ENCODE results near the gene GNB1L.

GNB1L gene

GRCh38 chr22:19802894-19803735 lies 51.6 kb downstream of the GNB1L start:
- Histone ChIP-seq H3K9ac (ENCODE audit: insufficient read length) (no peak overlapping the region), H3K4me3 (no peak overlapping the region), H3K36me3 (ENCODE audit: insufficient read depth, low read length) (no peaks in the 10 kb centered on the region), H3K9me3 (ENCODE audit: low read depth, low read length) (no peaks in the 10 kb centered on the region), H3K27ac (no peak overlapping the region)
- TF ChIP-seq POLR2AphosphoS5 (IDR thresholded peaks at IDR 0.05; ENCODE audit: borderline replicate concordance, low read depth, low read length) (no peak), EZH2 (IDR thresholded peaks at IDR 0.05) (no peak), FOXP2 (optimal IDR thresholded peaks at IDR 0.05; ENCODE audit: control extremely low read depth, extremely low read length, insufficient read depth) (no peak)
- DNase-seq (ENCODE audit: low read depth, low spot score), result no peak

- Histone ChIP-seq H3K9me3 (ENCODE audit: low read depth, low read length) (no peaks in the 10 kb centered on the region), H3K27ac (no peak overlapping the region), H3K9ac (ENCODE audit: insufficient read length) (no peak overlapping the region), H3K36me3 (ENCODE audit: insufficient read depth, low read length) (no peaks in the 10 kb centered on the region), H3K4me3 (no peak overlapping the region)
- no peak for TF ChIP-seq EZH2 (IDR thresholded peaks at IDR 0.05)
- no peak for TF ChIP-seq POLR2AphosphoS5 (IDR thresholded peaks at IDR 0.05; ENCODE audit: borderline replicate concordance, low read depth, low read length)
- no peak for TF ChIP-seq FOXP2 (optimal IDR thresholded peaks at IDR 0.05; ENCODE audit: control extremely low read depth, extremely low read length, insufficient read depth)
- no peak for DNase-seq (ENCODE audit: low read depth, low spot score)
These were observed 52.4 kb downstream of the GNB1L start for GRCh38 chr22:19802001-19802893.

GRCh38 chr22:19801340-19802000 lies 53.2 kb downstream of the GNB1L start:
- TF ChIP-seq POLR2AphosphoS5 (IDR thresholded peaks at IDR 0.05; ENCODE audit: borderline replicate concordance, low read depth, low read length) (no peak), FOXP2 (optimal IDR thresholded peaks at IDR 0.05; ENCODE audit: control extremely low read depth, extremely low read length, insufficient read depth) (no peak), EZH2 (IDR thresholded peaks at IDR 0.05) (no peak)
- Histone ChIP-seq H3K9me3 (ENCODE audit: low read depth, low read length) (no peaks in the 10 kb centered on the region), H3K4me3 (no peak overlapping the region), H3K36me3 (ENCODE audit: insufficient read depth, low read length) (no peaks in the 10 kb centered on the region), H3K9ac (ENCODE audit: insufficient read length) (no peak overlapping the region), H3K27ac (no peak overlapping the region)
- DNase-seq (ENCODE audit: low read depth, low spot score), result no peak

GRCh38 chr22:19800761-19801244 lies 53.9 kb downstream of the GNB1L start:
- DNase-seq (ENCODE audit: low read depth, low spot score), result no peak
- no peaks in the 10 kb centered on the region for H3K36me3 ChIP-seq (ENCODE audit: insufficient read depth, low read length)
- TF ChIP-seq FOXP2 (optimal IDR thresholded peaks at IDR 0.05; ENCODE audit: control extremely low read depth, extremely low read length, insufficient read depth), result no peak

GRCh38 chr22:19800306-19800705 lies 54.4 kb downstream of the GNB1L start:
- H3K9ac ChIP-seq (ENCODE audit: insufficient read length), result no peak overlapping the region
- H3K27ac ChIP-seq, result peak overlapping the region; percentile 70
- DNase-seq (ENCODE audit: low read depth, low spot score), result no peak
- TF ChIP-seq EZH2 (IDR thresholded peaks at IDR 0.05) (no peak), POLR2AphosphoS5 (IDR thresholded peaks at IDR 0.05; ENCODE audit: borderline replicate concordance, low read depth, low read length) (no peak), FOXP2 (optimal IDR thresholded peaks at IDR 0.05; ENCODE audit: control extremely low read depth, extremely low read length, insufficient read depth) (no peak)
- no peaks in the 10 kb centered on the region for H3K9me3 ChIP-seq (ENCODE audit: low read depth, low read length)
- H3K36me3 ChIP-seq (ENCODE audit: insufficient read depth, low read length), result no peaks in the 10 kb centered on the region
- no peak overlapping the region for H3K4me3 ChIP-seq

More at GRCh38 chr22:19800761-19801244, 53.9 kb downstream of the GNB1L start:
- Histone ChIP-seq H3K9ac (ENCODE audit: insufficient read length) (no peak overlapping the region), H3K9me3 (ENCODE audit: low read depth, low read length) (no peaks in the 10 kb centered on the region), H3K27ac (no peak overlapping the region), H3K4me3 (no peak overlapping the region)

- H3K4me3 ChIP-seq, result peak overlapping the region; percentile 24; the same call in 1 of the 2 replicates
- H3K9me3 ChIP-seq (ENCODE audit: low read depth, low read length), result no peaks in the 10 kb centered on the region
- no peak overlapping the region for H3K9ac ChIP-seq (ENCODE audit: insufficient read length)
- TF ChIP-seq FOXP2 (optimal IDR thresholded peaks at IDR 0.05; ENCODE audit: control extremely low read depth, extremely low read length, insufficient read depth) (no peak), POLR2AphosphoS5 (IDR thresholded peaks at IDR 0.05; ENCODE audit: borderline replicate concordance, low read depth, low read length) (no peak), EZH2 (IDR thresholded peaks at IDR 0.05) (no peak)
- no peaks in the 10 kb centered on the region for H3K36me3 ChIP-seq (ENCODE audit: insufficient read depth, low read length)
- no peak for DNase-seq (ENCODE audit: low read depth, low spot score)
- H3K27ac ChIP-seq, result peak overlapping the region; percentile 70
These were observed 55.1 kb downstream of the GNB1L start for GRCh38 chr22:19799322-19800190.

- H3K4me3 ChIP-seq, result no peak overlapping the region
- TF ChIP-seq POLR2AphosphoS5 (IDR thresholded peaks at IDR 0.05; ENCODE audit: borderline replicate concordance, low read depth, low read length) (no peak), FOXP2 (optimal IDR thresholded peaks at IDR 0.05; ENCODE audit: control extremely low read depth, extremely low read length, insufficient read depth) (no peak), EZH2 (IDR thresholded peaks at IDR 0.05) (no peak)
- no peak for DNase-seq (ENCODE audit: low read depth, low spot score)
- no peak overlapping the region for H3K9ac ChIP-seq (ENCODE audit: insufficient read length)
- H3K36me3 ChIP-seq (ENCODE audit: insufficient read depth, low read length), result no peaks in the 10 kb centered on the region
- H3K27ac ChIP-seq, result peak overlapping the region; percentile 32
- no peaks in the 10 kb centered on the region for H3K9me3 ChIP-seq (ENCODE audit: low read depth, low read length)
These were observed 55.8 kb downstream of the GNB1L start for GRCh38 chr22:19798891-19799293.

All from SK-N-MC (cell line).